GM12878 (cell line): ENCODE results near the gene TESK2. TPM values are rescaled to one million over a fixed set of nuclear protein-coding genes. Genes with fewer than 3 reads are reported as not detected.

Experiments used
- ATAC-seq: fragments of 200-7000 bp; cut with Tn5 transposase; 3 replicates; pipeline ENCODE4 v1.9.1; 2020; ENCODE audit warnings: mild to moderate bottlenecking, moderate library complexity
- BruUV-seq: library from RNA; stranded (reverse); fragments of 400-500 nt; replicated peaks from 2 replicates; lab custom pipeline; 2021; lab: Mats Ljungman, UMichigan
- CTCF ChIA-PET: fragments of 300-600 bp; sonication (Branson Sonifier 250); formaldehyde crosslinking; extraction: SDS; loops from one replicate; lab custom pipeline; 2021; ENCODE audit warnings: inconsistent platforms; lab: Yijun Ruan, JAX
- POLR2A ChIA-PET: fragments of 350-600 bp; formaldehyde crosslinking; extraction: SDS; loops from one replicate; lab custom pipeline; 2021; ENCODE audit warnings: inconsistent platforms; lab: Charles Lee
- RAD21 ChIA-PET: fragments of 300-600 bp; sonication (Branson Sonifier 250); formaldehyde crosslinking; loops from one replicate; lab custom pipeline; 2023; ENCODE audit warnings: antibody characterized with exemption; ENCODE audit not compliant: unreplicated experiment; lab: Charles Lee
- SMC1A ChIA-PET: fragments of 300-600 bp; sonication (Branson Sonifier 250); formaldehyde crosslinking; loops from one replicate; lab custom pipeline; 2023; ENCODE audit not compliant: unreplicated experiment, uncharacterized antibody; lab: Charles Lee
- DNase-seq: peaks from one replicate; pipeline ENCODE4 v3.0.0-alpha.2; 2011; ENCODE audit warnings: low read depth, low spot score
- FAIRE-seq: peaks from 3 replicates; lab custom pipeline; 2011; peaks lifted over from hg19 to GRCh38; lab: Jason Lieb, UNC
- H2AFZ ChIP-seq: 2 replicates; pipeline ENCODE4 v1.6.0; 2011; ENCODE audit warnings: low read depth, low read length, control low read depth; ENCODE audit not compliant: control insufficient read depth
- H3K27ac ChIP-seq: 2 replicates; pipeline ENCODE4 v1.5.1; 2011; ENCODE audit warnings: control low read depth; ENCODE audit not compliant: control insufficient read depth, insufficient read depth
- H3K27me3 ChIP-seq, 2 experiments: replicated peaks in 1 of 2; 2 replicates each; pipeline versions ENCODE4 v1.6.0 to v1.6.1; 2011; ENCODE audit warnings: low read length in 1 of 2; ENCODE audit not compliant: control insufficient read depth in 2 of 2, insufficient read depth in 2 of 2
- H3K36me3 ChIP-seq, 2 experiments: 2 replicates each; pipeline ENCODE4 v1.5.1; 2011; ENCODE audit warnings: low read length in 1 of 2; ENCODE audit not compliant: control insufficient read depth in 2 of 2, insufficient read depth in 2 of 2
- H3K4me1 ChIP-seq: 2 replicates; pipeline ENCODE4 v1.6.1; 2011; ENCODE audit warnings: mild to moderate bottlenecking, low read length, moderate library complexity, mixed read lengths; ENCODE audit not compliant: control insufficient read depth, insufficient read depth
- H3K4me2 ChIP-seq: 2 replicates; pipeline ENCODE4 v1.6.0; 2011; ENCODE audit warnings: control low read depth; ENCODE audit not compliant: control insufficient read depth, insufficient read depth
- H3K4me3 ChIP-seq: fragments of 200-600 bp; sonication (generic); 2 replicates; pipeline ENCODE4 v1.5.1; 2016
- H3K79me2 ChIP-seq: 2 replicates; pipeline ENCODE4 v1.6.0; 2011; ENCODE audit warnings: low read length; ENCODE audit not compliant: control insufficient read depth, insufficient read depth
- H3K9ac ChIP-seq: 2 replicates; pipeline ENCODE4 v1.8.0; 2011; ENCODE audit warnings: low read length, control low read depth, mixed read lengths; ENCODE audit not compliant: control insufficient read depth, insufficient read depth
- H3K9me3 ChIP-seq: replicated peaks from 3 replicates; pipeline ENCODE4 v1.5.1; 2011; ENCODE audit warnings: mild to moderate bottlenecking, low read length; ENCODE audit not compliant: control insufficient read depth, insufficient read depth
- H4K20me1 ChIP-seq: 2 replicates; pipeline ENCODE4 v1.6.0; 2011; ENCODE audit not compliant: control insufficient read depth, insufficient read depth
- KLF5 ChIP-seq: fragments of 450-650 bp; IDR thresholded peaks from 2 replicates; pipeline ENCODE4 v1.6.1; 2014; ENCODE audit warnings: mild to moderate bottlenecking; ENCODE audit not compliant: partially characterized antibody
- MYB ChIP-seq: fragments of 150-350 bp; IDR thresholded peaks from 2 replicates; pipeline ENCODE4 v1.6.1; 2014; ENCODE audit warnings: mild to moderate bottlenecking, low read depth, low read length, borderline replicate concordance
- RAD51 ChIP-seq: fragments of 450-650 bp; IDR thresholded peaks from 2 replicates; pipeline ENCODE4 v1.6.1; 2016; ENCODE audit warnings: moderate library complexity, mild to moderate bottlenecking, inconsistent platforms
- RELA ChIP-seq: fragments of 450-650 bp; IDR thresholded peaks from 2 replicates; pipeline ENCODE4 v1.8.0; 2014; ENCODE audit warnings: borderline replicate concordance; ENCODE audit not compliant: partially characterized antibody
- STAT3 ChIP-seq: IDR thresholded peaks from 2 replicates; pipeline ENCODE4 v1.6.1; 2011; ENCODE audit warnings: low read depth, low read length, improper control_type of control experiment
- TCF3 ChIP-seq: IDR thresholded peaks from 2 replicates; pipeline ENCODE4 v1.6.1; 2012; ENCODE audit warnings: low read depth, mild to moderate bottlenecking, low read length, borderline replicate concordance; ENCODE audit not compliant: insufficient read depth
- ZNF217 ChIP-seq: fragments of 450-650 bp; IDR thresholded peaks from 2 replicates; pipeline ENCODE4 v1.6.1; 2017; ENCODE audit warnings: antibody characterized with exemption, mild to moderate bottlenecking
- WGBS: methylation state at CpG from one replicate; pipeline ENCODE4 v1.1.6; 2016; ENCODE audit warnings: low lambda C conversion rate; ENCODE audit not compliant: insufficient replicate concordance, insufficient coverage; ENCODE audit errors: missing lambda C conversion rate; 5-methylcytosine and 5-hydroxymethylcytosine counted together
- in situ Hi-C: fragments of 300-500 bp; cut with MboI; formaldehyde crosslinking; loops from 9 replicates; pipeline ENCODE4 v1.14.3; 2018; ENCODE audit warnings: mixed read lengths
- intact Hi-C: fragments of 100-400 bp; cut with micrococcal nuclease; formaldehyde crosslinking; loops from one replicate; pipeline ENCODE4 v1.14.2; 2022; ENCODE audit not compliant: unreplicated experiment
- polyA plus RNA-seq, 11 experiments: library from polyadenylated mRNA; depleted of rRNA in 4 of 11; unstranded in 6 of 11; stranded (reverse) in 5 of 11; fragments of >200 nt; fragmentation: Nextera tagmentation in 4 of 11; fragmentation: Illumina TruSeq in 1 of 11; extraction: Ambion mirVana in 4 of 11; extraction: Trizol in 1 of 11; gene quantifications; 1 replicate in 1 of 11; 2 replicates in 10 of 11; pipeline versions ENCODE4 v1.2.1 to v1.2.3, GENCODE V29; 2011 to 2016; ENCODE audit warnings: inconsistent platforms in 2 of 11, missing spikeins in 2 of 11, low read depth in 1 of 11
- total RNA-seq, 4 experiments: library from RNA; depleted of rRNA in 3 of 4; stranded (reverse); fragments of >200 nt in 3 of 4; fragmentation: Illumina TruSeq in 1 of 4; extraction: Trizol in 1 of 4; gene quantifications; 2 replicates each; pipeline versions ENCODE4 v1.2.1 to v1.2.3, GENCODE V29; 2013 to 2021
- TF ChIP-seq, protein P1 (sequence below): fragments of 450-650 bp; formaldehyde crosslinking; IDR thresholded peaks from 2 replicates; pipeline ENCODE4 v1.4.0; 2022; ENCODE audit warnings: mild to moderate bottlenecking, moderate library complexity

The TESK2 gene
- total and polyA plus RNA-seq, 10 of the 15 experiments (the other 5 are each of a cell fraction or from before 2014, with no cell fraction given) = 2.2 to 10.0 (median 5.7) TPM

DNA sequence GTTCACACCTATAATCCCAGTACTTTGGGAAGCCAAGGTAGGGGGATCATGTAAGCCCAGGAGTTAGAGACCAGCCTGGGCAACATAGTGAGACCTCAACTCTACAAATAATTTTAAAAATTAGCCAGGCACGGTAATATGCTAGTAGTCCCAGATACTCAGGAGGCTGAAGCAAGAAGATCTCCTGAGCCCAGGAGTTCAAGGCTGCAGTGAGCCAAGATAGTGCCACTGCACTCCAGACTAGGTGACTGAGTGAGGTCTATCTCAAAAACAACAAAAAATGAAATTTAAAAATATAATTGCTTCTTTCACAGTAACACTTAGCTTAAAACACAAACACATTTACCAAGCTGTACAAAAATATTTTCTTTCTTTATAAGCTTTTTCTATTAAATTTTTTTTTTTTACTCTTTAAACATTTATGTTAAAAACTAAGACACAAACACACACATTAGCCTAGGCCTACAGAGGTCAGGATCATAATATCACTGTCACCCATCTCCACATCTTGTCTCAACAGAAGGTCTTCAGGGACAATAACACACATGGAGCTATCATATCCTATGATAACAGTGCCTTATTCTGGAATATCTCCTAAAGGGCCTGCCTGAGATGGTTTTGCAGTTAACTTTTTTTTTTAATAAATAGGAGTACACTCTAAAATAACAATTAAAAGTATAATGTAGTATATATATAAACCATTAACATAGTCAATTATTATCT, 43.9 kb downstream of the TESK2 start (continued):
- TF ChIP-seq, protein P1, sequence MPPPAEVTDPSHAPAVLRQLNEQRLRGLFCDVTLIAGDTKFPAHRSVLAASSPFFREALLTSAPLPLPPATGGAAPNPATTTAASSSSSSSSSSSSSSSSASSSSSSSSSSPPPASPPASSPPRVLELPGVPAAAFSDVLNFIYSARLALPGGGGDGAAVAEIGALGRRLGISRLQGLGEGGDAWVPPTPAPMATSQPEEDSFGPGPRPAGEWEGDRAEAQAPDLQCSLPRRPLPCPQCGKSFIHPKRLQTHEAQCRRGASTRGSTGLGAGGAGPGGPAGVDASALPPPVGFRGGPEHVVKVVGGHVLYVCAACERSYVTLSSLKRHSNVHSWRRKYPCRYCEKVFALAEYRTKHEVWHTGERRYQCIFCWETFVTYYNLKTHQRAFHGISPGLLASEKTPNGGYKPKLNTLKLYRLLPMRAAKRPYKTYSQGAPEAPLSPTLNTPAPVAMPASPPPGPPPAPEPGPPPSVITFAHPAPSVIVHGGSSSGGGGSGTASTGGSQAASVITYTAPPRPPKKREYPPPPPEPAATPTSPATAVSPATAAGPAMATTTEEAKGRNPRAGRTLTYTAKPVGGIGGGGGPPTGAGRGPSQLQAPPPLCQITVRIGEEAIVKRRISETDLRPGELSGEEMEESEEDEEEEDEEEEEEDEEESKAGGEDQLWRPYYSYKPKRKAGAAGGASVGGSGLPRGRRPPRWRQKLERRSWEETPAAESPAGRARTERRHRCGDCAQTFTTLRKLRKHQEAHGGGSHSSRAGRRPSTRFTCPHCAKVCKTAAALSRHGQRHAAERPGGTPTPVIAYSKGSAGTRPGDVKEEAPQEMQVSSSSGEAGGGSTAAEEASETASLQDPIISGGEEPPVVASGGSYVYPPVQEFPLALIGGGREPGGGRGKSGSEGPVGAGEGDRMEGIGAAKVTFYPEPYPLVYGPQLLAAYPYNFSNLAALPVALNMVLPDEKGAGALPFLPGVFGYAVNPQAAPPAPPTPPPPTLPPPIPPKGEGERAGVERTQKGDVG = no peak
- no peak for TF ChIP-seq ZNF217
- TF ChIP-seq RELA = no peak
- TF ChIP-seq RAD51 = no peak
- TF ChIP-seq STAT3 = no peak

DNA sequence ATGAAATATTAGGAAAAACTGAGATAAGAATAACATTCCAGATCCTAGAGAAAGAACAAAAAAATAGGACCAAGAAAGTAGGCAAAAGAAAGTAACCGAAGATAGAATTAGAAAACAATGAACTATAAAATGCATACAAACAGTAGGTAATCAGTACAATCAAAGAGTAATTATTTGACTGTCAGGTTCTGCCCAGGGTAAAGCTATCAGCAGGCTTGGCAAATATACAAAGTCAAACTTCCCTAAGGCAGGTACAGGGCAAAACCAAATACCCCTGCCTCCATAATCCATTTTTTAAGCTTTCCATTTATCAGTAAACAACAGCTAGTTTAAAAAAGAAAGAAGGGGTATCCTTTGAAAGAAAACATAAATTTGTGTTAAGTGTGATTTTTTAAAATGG, 44.4 kb downstream of the TESK2 start:
- TF ChIP-seq MYB = no peak
- no peak for TF ChIP-seq KLF5
- no peak for TF ChIP-seq TCF3
- Histone ChIP-seq H3K4me3 (no peak overlapping the region), H3K27ac (no peak overlapping the region), H3K79me2 (no peaks in the 10 kb centered on the region), H3K27me3 (no peaks in the 10 kb centered on the region), H2AFZ (no peak overlapping the region), H4K20me1 (no peaks in the 10 kb centered on the region), H3K36me3 (no peaks in the 10 kb centered on the region), H3K4me2 (no peak overlapping the region), H3K9me3 (no peaks in the 10 kb centered on the region), H3K4me1 (no peaks in the 10 kb centered on the region), H3K9ac (no peak overlapping the region)
- CTCF ChIA-PET = interaction anchor here (0.6 to 1.1 kb wide), 3 partner anchors 9 to 73 kb away, joined by 3 to 4 read pairs (median 3); no protein-coding TSS in a partner anchor
- POLR2A ChIA-PET = interaction anchor here (0.6 to 1.1 kb wide), 4 partner anchors 14 to 84 kb away, joined by 3 to 4 read pairs (median 4); no protein-coding TSS in a partner anchor
- FAIRE-seq (no peak), DNase-seq (no peak), ATAC-seq (no peak)
- WGBS = 100% methylated on average over 1 of the region's 1 CpG
- SMC1A ChIA-PET = interaction anchor here (0.9 to 1.9 kb wide), 6 partner anchors 9 to 81 kb away, joined by 3 to 7 read pairs (median 4); no protein-coding TSS in a partner anchor
- in situ Hi-C loops (no loop called here), intact Hi-C loops (no loop called here)
- no TSS peak for BruUV-seq
- RAD21 ChIA-PET = interaction anchor here (1.0 kb wide), 1 partner anchor 53 kb away, joined by 3 read pairs; no protein-coding TSS in a partner anchor
